WTC11 (cell line): ENCODE results near the gene RAB1B. TPM values are rescaled to one million over a fixed set of nuclear protein-coding genes. Genes with fewer than 3 reads are reported as not detected.
"Not testable (repeated sequence)": the region's sequence is repeated elsewhere in the genome, so short reads cannot be mapped to it uniquely, and the experiment has no call there.

ENCODE experiments used
- ATAC-seq: fragments of 200-7000 bp; cut with Tn5 transposase; 2 replicates; pipeline ENCODE4 v1.10.0; 2021; ENCODE audit warnings: mild to moderate bottlenecking, moderate library complexity
- CTCF ChIA-PET: fragments of 300-600 bp; sonication (Branson Sonifier 250); formaldehyde crosslinking; loops from one replicate; lab custom pipeline; 2021; ENCODE audit warnings: antibody characterized with exemption; lab: Charles Lee
- POLR2A ChIA-PET: fragments of 350-600 bp; sonication (Branson Sonifier 250); formaldehyde crosslinking; loops from one replicate; lab custom pipeline; 2021; ENCODE audit warnings: antibody characterized with exemption; lab: Charles Lee
- DNase-seq: peaks from one replicate; pipeline ENCODE4 v3.0.0; 2021; ENCODE audit warnings: low spot score
- H3K27ac Mint-ChIP-seq: 2 replicates; pipeline ENCODE4 v1.8.0; 2021; ENCODE audit warnings: mixed read lengths
- H3K27me3 Mint-ChIP-seq: 2 replicates; pipeline ENCODE4 v1.8.0; 2021; ENCODE audit warnings: low read depth, mild to moderate bottlenecking, moderate library complexity, mixed read lengths
- H3K36me3 Mint-ChIP-seq: 2 replicates; pipeline ENCODE4 v1.8.0; 2021; ENCODE audit warnings: mixed read lengths
- H3K4me1 Mint-ChIP-seq: 2 replicates; pipeline ENCODE4 v1.8.0; 2022; ENCODE audit warnings: mixed read lengths
- H3K4me3 Mint-ChIP-seq: 2 replicates; pipeline ENCODE4 v1.8.0; 2021; ENCODE audit warnings: mild to moderate bottlenecking, moderate library complexity, mixed read lengths
- H3K9me3 Mint-ChIP-seq: 2 replicates; pipeline ENCODE4 v1.8.0; 2021; ENCODE audit warnings: mixed read lengths
- CREB1 ChIP-seq: sonication (generic); formaldehyde crosslinking; IDR thresholded peaks from 2 replicates; pipeline ENCODE4 v1.8.0; 2023; ENCODE audit warnings: mild to moderate bottlenecking, missing genetic modification reagents
- CREM ChIP-seq: sonication (generic); formaldehyde crosslinking; IDR thresholded peaks from 2 replicates; pipeline ENCODE4 v1.8.1; 2022; ENCODE audit warnings: mild to moderate bottlenecking, missing genetic modification reagents, moderate library complexity
- ELF4 ChIP-seq: sonication (generic); formaldehyde crosslinking; IDR thresholded peaks from 2 replicates; pipeline ENCODE4 v1.8.1; 2022; ENCODE audit warnings: low read depth, mild to moderate bottlenecking, moderate library complexity, missing genetic modification reagents
- EMX1 ChIP-seq: fragments of 250-450 bp; sonication (Bioruptor Pico); IDR thresholded peaks from 2 replicates; pipeline ENCODE4 v1.8.0; 2021; ENCODE audit warnings: mild to moderate bottlenecking
- FOXJ3 ChIP-seq: sonication (generic); formaldehyde crosslinking; IDR thresholded peaks from 2 replicates; pipeline ENCODE4 v1.9.0; 2021; ENCODE audit warnings: missing genetic modification reagents, mild to moderate bottlenecking, borderline replicate concordance
- GABPB1 ChIP-seq: sonication (generic); formaldehyde crosslinking; IDR thresholded peaks from 2 replicates; pipeline ENCODE4 v1.8.1; 2023; ENCODE audit warnings: mild to moderate bottlenecking, missing genetic modification reagents
- GTF2I ChIP-seq: fragments of 250-450 bp; sonication (Bioruptor Pico); conservative IDR thresholded peaks from 2 replicates; pipeline ENCODE4 v1.4.0; 2021; ENCODE audit warnings: mild to moderate bottlenecking
- NFATC4 ChIP-seq: fragments of 250-450 bp; sonication (Bioruptor Pico); IDR thresholded peaks from 2 replicates; pipeline ENCODE4 v1.9.0; 2021; ENCODE audit warnings: mild to moderate bottlenecking
- PRRX2 ChIP-seq: fragments of 250-450 bp; sonication (Bioruptor Pico); IDR thresholded peaks from 2 replicates; pipeline ENCODE4 v1.8.0; 2021; ENCODE audit warnings: mild to moderate bottlenecking
- SMAD3 ChIP-seq: sonication (generic); formaldehyde crosslinking; IDR thresholded peaks from 2 replicates; pipeline ENCODE4 v1.8.0; 2022; ENCODE audit warnings: missing genetic modification reagents, mild to moderate bottlenecking, borderline replicate concordance
- ZNF219 ChIP-seq: sonication (generic); formaldehyde crosslinking; IDR thresholded peaks from 2 replicates; pipeline ENCODE4 v1.8.0; 2023; ENCODE audit warnings: missing genetic modification reagents, mild to moderate bottlenecking, borderline replicate concordance
- total RNA-seq: library from RNA; stranded (reverse); gene quantifications from 3 replicates; pipeline ENCODE4 v1.2.3, GENCODE V29; 2021
- TF ChIP-seq, protein P1 (sequence below): sonication (generic); formaldehyde crosslinking; conservative IDR thresholded peaks from 2 replicates; pipeline ENCODE4 v1.8.1; 2022; ENCODE audit warnings: mild to moderate bottlenecking, missing genetic modification reagents
- TF ChIP-seq, protein P2 (sequence below): sonication (generic); formaldehyde crosslinking; conservative IDR thresholded peaks from 2 replicates; pipeline ENCODE4 v1.8.1; 2023; ENCODE audit warnings: mild to moderate bottlenecking, low read depth, missing genetic modification reagents, moderate library complexity
- TF ChIP-seq, protein P3 (sequence below): sonication (generic); formaldehyde crosslinking; IDR thresholded peaks from 2 replicates; pipeline ENCODE4 v1.8.1; 2022; ENCODE audit warnings: low read depth, missing genetic modification reagents, borderline replicate concordance
- TF ChIP-seq, protein P4 (sequence below): sonication (generic); formaldehyde crosslinking; IDR thresholded peaks from 2 replicates; pipeline ENCODE4 v1.8.0; 2023; ENCODE audit warnings: missing genetic modification reagents, mild to moderate bottlenecking, borderline replicate concordance
- TF ChIP-seq, protein P5 (sequence below): sonication (generic); formaldehyde crosslinking; IDR thresholded peaks from 2 replicates; pipeline ENCODE4 v1.8.0; 2022; ENCODE audit warnings: mild to moderate bottlenecking, missing genetic modification reagents
- TF ChIP-seq, protein P6 (sequence below): sonication (generic); formaldehyde crosslinking; IDR thresholded peaks from 2 replicates; pipeline ENCODE4 v1.8.1; 2023; ENCODE audit warnings: mild to moderate bottlenecking, moderate library complexity, missing genetic modification reagents
- TF ChIP-seq, protein P7 (sequence below): sonication (generic); formaldehyde crosslinking; IDR thresholded peaks from 2 replicates; pipeline ENCODE4 v1.8.1; 2023; ENCODE audit warnings: mild to moderate bottlenecking, missing genetic modification reagents, borderline replicate concordance

Gene RAB1B
- total RNA-seq, 1 experiment from 2014 or later: 125 TPM

DNA sequence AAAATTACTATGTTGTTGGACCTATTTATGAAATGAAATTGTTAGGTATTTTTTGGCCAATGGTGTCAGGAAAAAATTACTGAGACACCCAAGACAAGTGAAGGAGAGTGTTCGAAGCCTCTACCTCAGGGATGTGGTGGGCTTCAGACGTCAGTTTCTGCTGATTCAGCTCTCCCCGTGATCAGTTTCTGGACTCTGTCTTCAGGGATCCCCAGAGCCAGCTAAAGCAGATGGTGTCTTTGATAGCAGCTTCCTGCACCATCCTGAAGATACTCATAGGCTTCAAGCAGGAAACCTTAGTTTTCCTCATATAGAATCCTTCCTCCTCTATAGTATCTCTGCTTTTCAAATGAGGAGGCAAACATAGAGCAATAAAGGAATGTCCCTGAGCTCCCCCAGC lies 41.0 kb downstream of the RAB1B start (continued):
- TF ChIP-seq, protein P1, sequence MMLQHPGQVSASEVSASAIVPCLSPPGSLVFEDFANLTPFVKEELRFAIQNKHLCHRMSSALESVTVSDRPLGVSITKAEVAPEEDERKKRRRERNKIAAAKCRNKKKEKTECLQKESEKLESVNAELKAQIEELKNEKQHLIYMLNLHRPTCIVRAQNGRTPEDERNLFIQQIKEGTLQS: no peak
- no peak for TF ChIP-seq GABPB1 (CRISPR knock-in tag)
- TF ChIP-seq, protein P2, sequence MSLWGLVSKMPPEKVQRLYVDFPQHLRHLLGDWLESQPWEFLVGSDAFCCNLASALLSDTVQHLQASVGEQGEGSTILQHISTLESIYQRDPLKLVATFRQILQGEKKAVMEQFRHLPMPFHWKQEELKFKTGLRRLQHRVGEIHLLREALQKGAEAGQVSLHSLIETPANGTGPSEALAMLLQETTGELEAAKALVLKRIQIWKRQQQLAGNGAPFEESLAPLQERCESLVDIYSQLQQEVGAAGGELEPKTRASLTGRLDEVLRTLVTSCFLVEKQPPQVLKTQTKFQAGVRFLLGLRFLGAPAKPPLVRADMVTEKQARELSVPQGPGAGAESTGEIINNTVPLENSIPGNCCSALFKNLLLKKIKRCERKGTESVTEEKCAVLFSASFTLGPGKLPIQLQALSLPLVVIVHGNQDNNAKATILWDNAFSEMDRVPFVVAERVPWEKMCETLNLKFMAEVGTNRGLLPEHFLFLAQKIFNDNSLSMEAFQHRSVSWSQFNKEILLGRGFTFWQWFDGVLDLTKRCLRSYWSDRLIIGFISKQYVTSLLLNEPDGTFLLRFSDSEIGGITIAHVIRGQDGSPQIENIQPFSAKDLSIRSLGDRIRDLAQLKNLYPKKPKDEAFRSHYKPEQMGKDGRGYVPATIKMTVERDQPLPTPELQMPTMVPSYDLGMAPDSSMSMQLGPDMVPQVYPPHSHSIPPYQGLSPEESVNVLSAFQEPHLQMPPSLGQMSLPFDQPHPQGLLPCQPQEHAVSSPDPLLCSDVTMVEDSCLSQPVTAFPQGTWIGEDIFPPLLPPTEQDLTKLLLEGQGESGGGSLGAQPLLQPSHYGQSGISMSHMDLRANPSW (CRISPR knock-in tag): no peak
- no peak for TF ChIP-seq SMAD3 (CRISPR knock-in tag)

DNA sequence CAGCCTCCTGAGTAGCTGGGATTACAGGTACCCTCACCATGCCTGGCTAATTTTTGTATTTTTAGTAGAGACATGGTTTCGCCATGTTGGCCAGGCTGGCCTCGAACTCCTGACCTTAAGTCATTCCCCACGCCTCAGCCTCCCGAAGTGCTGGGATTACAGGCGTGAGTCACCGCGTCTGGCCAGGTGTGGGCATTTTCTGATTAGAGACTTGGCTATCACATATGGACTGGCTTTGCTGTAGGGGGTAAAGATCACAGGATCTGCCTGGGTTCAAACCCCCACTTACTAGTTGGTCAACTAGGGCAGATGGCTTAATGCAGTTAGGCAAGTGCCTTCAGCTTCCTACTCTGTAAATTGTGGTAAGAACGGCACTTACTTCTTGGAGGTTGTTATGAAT lies 41.9 kb downstream of the RAB1B start:
- no peak overlapping the region for H3K4me3 Mint-ChIP-seq
- peaks cover 7% of the 10 kb centered on the region for H3K27me3 Mint-ChIP-seq
- no peak overlapping the region for H3K27ac Mint-ChIP-seq
- ChIA-PET CTCF (interaction anchor here (0.7 to 5.8 kb wide), 16 partner anchors 10 to 108 kb away, joined by 3 to 319 read pairs (median 20); partner anchors contain the start of genes B4GAT1, RAB1B, RIN1 and TMEM151A), POLR2A (interaction anchor here (1.1 kb wide), 1 partner anchor 21 kb away, joined by 4 read pairs; the partner anchor contains the start of gene YIF1A)
- no peaks in the 10 kb centered on the region for H3K9me3 Mint-ChIP-seq
- H3K4me1 Mint-ChIP-seq: peaks cover 13% of the 10 kb centered on the region
- H3K36me3 Mint-ChIP-seq: no peaks in the 10 kb centered on the region
- DNase-seq: no peak
- ATAC-seq: no peak
- TF ChIP-seq, protein P3, sequence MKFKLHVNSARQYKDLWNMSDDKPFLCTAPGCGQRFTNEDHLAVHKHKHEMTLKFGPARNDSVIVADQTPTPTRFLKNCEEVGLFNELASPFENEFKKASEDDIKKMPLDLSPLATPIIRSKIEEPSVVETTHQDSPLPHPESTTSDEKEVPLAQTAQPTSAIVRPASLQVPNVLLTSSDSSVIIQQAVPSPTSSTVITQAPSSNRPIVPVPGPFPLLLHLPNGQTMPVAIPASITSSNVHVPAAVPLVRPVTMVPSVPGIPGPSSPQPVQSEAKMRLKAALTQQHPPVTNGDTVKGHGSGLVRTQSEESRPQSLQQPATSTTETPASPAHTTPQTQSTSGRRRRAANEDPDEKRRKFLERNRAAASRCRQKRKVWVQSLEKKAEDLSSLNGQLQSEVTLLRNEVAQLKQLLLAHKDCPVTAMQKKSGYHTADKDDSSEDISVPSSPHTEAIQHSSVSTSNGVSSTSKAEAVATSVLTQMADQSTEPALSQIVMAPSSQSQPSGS (CRISPR knock-in tag): no peak
- TF ChIP-seq, protein P4, sequence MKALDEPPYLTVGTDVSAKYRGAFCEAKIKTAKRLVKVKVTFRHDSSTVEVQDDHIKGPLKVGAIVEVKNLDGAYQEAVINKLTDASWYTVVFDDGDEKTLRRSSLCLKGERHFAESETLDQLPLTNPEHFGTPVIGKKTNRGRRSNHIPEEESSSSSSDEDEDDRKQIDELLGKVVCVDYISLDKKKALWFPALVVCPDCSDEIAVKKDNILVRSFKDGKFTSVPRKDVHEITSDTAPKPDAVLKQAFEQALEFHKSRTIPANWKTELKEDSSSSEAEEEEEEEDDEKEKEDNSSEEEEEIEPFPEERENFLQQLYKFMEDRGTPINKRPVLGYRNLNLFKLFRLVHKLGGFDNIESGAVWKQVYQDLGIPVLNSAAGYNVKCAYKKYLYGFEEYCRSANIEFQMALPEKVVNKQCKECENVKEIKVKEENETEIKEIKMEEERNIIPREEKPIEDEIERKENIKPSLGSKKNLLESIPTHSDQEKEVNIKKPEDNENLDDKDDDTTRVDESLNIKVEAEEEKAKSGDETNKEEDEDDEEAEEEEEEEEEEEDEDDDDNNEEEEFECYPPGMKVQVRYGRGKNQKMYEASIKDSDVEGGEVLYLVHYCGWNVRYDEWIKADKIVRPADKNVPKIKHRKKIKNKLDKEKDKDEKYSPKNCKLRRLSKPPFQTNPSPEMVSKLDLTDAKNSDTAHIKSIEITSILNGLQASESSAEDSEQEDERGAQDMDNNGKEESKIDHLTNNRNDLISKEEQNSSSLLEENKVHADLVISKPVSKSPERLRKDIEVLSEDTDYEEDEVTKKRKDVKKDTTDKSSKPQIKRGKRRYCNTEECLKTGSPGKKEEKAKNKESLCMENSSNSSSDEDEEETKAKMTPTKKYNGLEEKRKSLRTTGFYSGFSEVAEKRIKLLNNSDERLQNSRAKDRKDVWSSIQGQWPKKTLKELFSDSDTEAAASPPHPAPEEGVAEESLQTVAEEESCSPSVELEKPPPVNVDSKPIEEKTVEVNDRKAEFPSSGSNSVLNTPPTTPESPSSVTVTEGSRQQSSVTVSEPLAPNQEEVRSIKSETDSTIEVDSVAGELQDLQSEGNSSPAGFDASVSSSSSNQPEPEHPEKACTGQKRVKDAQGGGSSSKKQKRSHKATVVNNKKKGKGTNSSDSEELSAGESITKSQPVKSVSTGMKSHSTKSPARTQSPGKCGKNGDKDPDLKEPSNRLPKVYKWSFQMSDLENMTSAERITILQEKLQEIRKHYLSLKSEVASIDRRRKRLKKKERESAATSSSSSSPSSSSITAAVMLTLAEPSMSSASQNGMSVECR (CRISPR knock-in tag): no peak
- TF ChIP-seq EMX1 (no peak), GABPB1 (CRISPR knock-in tag) (no peak), ELF4 (no peak), FOXJ3 (no peak), ZNF219 (CRISPR knock-in tag) (no peak), GTF2I (CRISPR knock-in tag) (no peak), PRRX2 (CRISPR knock-in tag) (no peak), NFATC4 (no peak), CREB1 (CRISPR knock-in tag) (no peak), CREM (no peak)
- TF ChIP-seq, protein P5, sequence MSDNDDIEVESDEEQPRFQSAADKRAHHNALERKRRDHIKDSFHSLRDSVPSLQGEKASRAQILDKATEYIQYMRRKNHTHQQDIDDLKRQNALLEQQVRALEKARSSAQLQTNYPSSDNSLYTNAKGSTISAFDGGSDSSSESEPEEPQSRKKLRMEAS (CRISPR knock-in tag): no peak
- TF ChIP-seq, protein P6, sequence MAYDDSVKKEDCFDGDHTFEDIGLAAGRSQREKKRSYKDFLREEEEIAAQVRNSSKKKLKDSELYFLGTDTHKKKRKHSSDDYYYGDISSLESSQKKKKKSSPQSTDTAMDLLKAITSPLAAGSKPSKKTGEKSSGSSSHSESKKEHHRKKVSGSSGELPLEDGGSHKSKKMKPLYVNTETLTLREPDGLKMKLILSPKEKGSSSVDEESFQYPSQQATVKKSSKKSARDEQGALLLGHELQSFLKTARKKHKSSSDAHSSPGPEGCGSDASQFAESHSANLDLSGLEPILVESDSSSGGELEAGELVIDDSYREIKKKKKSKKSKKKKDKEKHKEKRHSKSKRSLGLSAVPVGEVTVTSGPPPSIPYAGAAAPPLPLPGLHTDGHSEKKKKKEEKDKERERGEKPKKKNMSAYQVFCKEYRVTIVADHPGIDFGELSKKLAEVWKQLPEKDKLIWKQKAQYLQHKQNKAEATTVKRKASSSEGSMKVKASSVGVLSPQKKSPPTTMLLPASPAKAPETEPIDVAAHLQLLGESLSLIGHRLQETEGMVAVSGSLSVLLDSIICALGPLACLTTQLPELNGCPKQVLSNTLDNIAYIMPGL (CRISPR knock-in tag): no peak
- TF ChIP-seq, protein P7, sequence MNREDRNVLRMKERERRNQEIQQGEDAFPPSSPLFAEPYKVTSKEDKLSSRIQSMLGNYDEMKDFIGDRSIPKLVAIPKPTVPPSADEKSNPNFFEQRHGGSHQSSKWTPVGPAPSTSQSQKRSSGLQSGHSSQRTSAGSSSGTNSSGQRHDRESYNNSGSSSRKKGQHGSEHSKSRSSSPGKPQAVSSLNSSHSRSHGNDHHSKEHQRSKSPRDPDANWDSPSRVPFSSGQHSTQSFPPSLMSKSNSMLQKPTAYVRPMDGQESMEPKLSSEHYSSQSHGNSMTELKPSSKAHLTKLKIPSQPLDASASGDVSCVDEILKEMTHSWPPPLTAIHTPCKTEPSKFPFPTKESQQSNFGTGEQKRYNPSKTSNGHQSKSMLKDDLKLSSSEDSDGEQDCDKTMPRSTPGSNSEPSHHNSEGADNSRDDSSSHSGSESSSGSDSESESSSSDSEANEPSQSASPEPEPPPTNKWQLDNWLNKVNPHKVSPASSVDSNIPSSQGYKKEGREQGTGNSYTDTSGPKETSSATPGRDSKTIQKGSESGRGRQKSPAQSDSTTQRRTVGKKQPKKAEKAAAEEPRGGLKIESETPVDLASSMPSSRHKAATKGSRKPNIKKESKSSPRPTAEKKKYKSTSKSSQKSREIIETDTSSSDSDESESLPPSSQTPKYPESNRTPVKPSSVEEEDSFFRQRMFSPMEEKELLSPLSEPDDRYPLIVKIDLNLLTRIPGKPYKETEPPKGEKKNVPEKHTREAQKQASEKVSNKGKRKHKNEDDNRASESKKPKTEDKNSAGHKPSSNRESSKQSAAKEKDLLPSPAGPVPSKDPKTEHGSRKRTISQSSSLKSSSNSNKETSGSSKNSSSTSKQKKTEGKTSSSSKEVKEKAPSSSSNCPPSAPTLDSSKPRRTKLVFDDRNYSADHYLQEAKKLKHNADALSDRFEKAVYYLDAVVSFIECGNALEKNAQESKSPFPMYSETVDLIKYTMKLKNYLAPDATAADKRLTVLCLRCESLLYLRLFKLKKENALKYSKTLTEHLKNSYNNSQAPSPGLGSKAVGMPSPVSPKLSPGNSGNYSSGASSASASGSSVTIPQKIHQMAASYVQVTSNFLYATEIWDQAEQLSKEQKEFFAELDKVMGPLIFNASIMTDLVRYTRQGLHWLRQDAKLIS: no peak
- TF ChIP-seq, all 79 proteins: peak for 0

DNA sequence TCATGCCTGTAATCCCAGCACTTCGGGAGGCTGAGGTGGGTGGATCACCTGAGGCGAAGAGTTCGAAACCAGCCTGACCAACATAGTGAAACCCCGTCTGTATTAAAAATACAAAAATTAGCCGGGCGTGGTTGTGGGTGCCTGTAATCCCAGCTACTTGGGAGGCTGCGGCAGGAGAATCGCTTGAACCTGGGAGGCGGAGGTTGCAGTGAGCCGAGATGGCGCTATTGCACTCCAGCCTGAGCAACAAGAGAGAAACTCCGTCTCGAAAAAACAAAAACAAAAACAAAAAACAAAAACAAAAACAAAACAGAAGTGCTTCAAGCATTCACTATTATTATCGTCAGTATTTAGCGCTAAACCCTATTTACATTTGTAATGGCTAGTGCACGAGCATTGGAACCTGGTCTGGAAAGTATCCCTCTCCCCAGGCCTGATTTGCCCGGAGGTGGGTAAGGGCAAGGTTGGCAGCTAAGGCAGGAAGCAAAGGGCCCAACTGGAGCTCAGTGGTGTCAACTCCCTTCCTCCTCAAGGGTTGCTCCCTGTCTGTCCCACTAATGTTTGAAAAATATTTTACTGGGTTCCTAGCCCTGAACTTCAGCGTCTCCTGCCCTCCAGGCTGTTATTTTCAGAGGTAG lies 42.5 kb downstream of the RAB1B start:
- not testable (repeated sequence) for DNase-seq, H3K27ac Mint-ChIP-seq, ATAC-seq, H3K36me3 Mint-ChIP-seq, H3K27me3 Mint-ChIP-seq, H3K9me3 Mint-ChIP-seq
- ChIA-PET CTCF (interaction anchor here (0.6 to 5.8 kb wide), 37 partner anchors 11 to 711 kb away, joined by 3 to 319 read pairs (median 8); partner anchors contain the start of genes B4GAT1, MRPL11, RAB1B and RIN1), POLR2A (interaction anchor here (0.7 to 2.8 kb wide), 7 partner anchors 11 to 110 kb away, joined by 3 to 14 read pairs (median 3); partner anchors contain the start of genes RIN1 and YIF1A)
- Mint-ChIP-seq H3K4me3 (peak overlapping the region; percentile 20; the same call in 1 of the 2 replicates), H3K4me1 (peaks cover 13% of the 10 kb centered on the region)
